HS-27A (cell line): ENCODE measurements around the gene SMOC2.

Source experiments
- DNase-seq: peaks from one replicate; pipeline ENCODE4 v3.0.0-alpha.2; 2012; ENCODE audit warnings: low read depth, missing footprints

Gene SMOC2

DNA sequence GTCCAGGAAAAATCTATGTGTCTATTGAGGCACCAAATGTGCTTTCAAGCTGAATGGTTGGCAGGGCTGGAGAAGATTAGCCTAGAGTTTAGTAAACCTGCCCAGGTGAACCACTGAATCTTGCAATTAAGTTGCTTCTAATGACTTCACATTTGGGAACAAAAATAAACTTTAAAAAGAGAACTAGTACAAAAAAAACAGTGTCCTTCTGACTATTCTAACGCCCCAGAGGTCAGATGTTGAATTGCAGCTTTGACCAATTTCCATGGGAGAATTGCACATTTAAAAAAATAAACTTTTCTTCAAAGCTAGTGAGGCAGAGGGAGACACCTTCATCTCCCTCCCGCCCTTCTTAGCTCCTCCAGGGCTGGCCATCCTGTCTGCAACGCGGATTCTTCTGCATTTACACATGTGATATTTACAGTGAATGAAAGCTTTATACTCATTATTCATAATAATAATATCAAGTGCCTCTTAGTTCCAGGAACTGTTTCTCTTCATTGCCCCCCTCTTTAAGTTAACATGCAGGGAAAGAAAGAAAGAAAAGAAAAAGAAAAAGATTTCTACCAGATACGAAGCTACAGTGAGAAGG lies 270.2 kb downstream of the SMOC2 start:
- DNase-seq: no peak

DNA sequence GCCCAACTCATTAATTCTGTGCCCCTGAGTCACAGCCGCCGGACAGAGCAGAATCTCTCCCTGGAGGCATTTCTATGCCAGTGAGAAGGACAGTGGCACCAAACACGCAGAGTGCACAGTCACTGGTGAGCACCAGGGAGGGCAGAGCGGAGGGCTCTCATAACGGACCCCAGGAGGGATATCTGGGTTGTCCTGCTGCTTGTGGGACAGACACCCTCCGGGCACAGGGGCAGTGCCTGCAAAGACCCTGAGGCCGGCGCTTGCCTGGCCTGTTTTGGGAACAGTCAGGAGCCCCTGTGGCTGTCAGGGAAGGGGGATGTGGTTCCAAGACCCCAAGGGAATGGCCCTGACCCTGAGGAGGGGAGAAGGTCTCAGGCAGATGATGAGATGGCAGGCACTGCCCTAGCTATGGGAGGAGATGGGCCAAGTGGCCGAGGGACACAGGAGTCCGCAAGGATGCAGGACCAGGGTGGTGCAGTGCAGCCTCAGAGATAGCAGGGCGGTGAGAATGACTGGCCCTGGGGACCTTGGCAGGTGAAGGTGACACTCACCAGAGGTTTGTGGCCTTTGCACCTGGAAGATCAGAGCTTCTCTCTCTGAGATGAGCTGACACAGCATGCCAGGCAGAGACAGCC lies 270.8 kb downstream of the SMOC2 start:
- DNase-seq: no peak

DNA sequence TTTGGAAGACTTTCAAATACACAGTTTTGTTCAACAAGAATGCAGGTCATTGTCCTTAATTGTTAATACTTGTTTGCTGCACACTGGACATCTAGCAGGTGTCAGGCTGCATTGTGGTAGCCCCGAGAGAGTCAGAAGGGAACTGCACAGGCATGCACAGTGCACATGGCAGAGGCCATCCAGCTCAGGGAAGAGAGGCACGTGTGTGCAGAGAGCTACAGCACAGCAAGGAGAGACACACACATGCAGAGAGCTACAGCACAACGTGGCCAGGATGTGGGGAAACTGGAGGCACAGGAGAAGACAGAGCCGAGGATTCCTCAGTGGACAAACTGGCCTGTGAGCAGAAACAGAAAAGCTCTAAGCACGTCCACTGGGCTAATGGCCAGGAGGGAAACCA lies 272.0 kb downstream of the SMOC2 start:
- DNase-seq: no peak

DNA sequence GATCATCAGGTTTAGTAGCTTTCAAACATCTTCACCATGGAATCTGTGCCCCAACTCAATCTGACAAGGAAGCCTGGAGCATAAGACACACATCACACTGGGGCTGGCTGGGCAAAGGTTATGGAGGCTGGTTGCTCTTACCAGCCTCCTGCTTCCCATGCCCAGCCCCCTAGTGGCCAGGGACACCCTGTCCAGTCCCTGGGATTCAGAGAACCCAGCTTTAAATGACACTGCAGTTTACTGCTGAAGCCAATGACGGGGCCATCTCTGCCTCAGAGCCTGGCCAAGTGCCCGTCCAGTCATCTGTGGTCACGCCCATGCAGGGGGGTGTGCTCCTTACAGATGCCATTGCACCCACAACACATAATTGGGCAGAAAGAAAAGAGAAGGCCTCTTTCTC lies 272.9 kb downstream of the SMOC2 start:
- DNase-seq: no peak

DNA sequence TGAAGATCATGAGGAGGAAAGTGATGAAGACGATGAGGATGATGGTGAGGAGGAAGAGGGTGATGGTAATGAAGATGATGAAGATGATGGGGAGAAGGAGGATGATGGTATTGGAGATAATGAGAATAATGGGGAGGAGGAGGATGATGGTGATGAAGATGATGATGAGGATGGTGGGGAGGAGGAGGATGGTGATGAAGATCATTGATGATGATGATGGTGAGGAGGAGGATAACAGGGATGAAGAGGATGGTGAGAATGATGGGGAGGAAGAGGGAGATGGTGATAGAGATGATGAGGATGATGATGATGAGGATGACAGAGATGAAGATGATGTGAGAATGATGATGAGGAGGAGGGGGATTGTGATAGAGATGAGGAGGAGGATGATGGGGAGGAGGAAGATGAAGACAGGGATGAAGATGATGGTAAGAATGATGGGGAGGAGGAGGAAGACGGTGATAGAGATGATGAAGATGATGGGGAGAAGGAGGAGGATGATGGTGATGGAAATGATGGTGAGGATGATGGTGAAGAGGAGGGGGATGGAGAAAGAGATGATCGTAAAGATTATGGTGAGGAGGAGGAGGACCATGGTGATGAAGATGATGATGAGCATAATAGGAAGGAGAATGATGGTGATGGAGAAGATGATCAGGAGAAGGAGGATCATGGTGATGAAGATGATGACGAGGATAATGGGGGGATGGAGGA lies 273.7 kb downstream of the SMOC2 start:
- no peak for DNase-seq

DNA sequence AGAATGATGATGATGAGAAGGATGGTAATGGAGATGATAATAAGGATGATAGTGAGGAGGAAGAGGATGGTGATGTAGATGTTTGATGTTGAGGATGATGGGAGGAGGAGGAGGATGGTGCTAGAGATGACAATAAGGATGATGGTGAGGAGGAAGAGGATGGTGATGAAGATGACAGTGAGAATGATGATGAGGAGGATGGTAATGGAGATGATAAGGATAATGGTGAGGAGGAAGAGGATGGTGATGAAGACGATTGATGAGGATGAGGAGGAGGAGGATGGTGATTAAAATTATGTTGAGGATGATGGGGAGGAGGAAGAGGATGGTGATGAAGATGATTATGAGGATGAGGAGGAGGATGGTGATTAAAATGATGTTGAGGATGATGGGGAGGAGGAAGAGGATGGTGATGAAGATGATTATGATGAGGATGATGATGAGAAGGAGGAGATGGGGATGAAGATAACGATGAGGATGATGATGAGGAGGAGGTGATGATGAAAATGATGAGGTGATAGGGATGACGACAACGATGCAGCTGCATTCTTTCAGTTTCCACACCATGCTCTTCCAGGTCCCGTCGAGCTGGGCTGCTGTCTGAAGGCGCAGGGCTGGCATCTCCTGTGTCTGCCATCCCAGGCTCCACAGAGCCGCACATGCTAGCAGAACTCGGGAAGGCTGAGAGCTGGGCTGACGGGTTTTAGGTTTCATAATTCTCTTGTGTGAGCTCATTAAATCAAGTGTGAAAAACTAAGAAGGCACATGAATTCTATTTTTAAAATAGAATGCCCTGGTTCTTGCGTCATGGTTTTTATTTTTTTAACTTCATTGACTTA lies 274.9 kb downstream of the SMOC2 start:
- no peak for DNase-seq

DNA sequence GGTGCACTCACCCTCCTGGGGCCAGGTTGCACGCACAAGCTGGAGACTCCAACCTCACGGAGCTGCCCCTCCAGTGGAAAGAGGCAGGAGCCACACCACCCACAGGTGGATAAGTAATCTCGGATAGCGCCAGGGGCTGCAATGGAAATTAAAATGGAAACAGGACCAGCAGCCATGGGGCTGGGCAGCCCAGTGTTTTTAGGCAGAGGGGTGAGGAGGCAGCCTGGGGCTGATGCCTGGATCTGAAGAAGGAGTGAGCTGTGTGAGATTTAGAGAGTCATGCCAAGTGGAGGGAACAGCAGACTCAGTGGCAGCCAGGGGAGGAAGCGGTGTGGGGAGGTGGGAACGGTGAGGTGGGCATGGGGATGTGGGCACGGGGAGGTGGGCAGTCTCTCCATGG lies 275.6 kb downstream of the SMOC2 start:
- no peak for DNase-seq

DNA sequence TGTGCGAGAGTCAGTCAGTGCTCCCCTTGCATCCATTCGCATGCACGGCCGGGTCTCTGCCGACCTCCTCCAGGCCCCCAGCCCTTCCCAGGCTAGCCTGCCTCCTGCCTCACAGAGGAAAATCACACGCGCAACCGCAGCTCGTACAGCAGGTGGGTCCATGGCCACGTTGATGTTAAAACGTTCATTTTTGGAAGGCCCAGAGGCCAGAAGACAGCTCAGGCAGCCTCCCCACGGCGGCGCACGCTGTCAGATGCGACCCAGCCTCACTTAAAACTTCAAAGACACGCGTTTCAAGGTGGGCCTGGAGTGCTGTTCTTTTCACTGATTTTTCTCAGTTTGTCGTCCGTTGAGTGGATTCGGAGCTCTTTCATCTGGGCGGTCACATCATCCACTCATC lies 276.5 kb downstream of the SMOC2 start:
- no peak for DNase-seq
